Neuronal stem cell (in vitro differentiated cells): Measurements from ENCODE around the gene C2orf81.
A peak's percentile ranks its signal among the peaks of the same experiment; 100 is the strongest.

Source experiments
- DNase-seq: peaks from one replicate; pipeline ENCODE4 v3.0.0-alpha.2; 2013; ENCODE audit warnings: low spot score
- H2AFZ ChIP-seq: one replicate; pipeline ENCODE4 v1.6.1; 2013; ENCODE audit warnings: mild to moderate bottlenecking, low read length, inconsistent platforms
- H2AK5ac ChIP-seq: 2 replicates; pipeline ENCODE4 v1.6.1; 2013; ENCODE audit warnings: low read depth, mild to moderate bottlenecking, inconsistent platforms, low read length, moderate library complexity, mixed read lengths
- H2BK120ac ChIP-seq: 2 replicates; pipeline ENCODE4 v1.6.1; 2013; ENCODE audit warnings: low read depth, mild to moderate bottlenecking, inconsistent platforms, low read length, moderate library complexity, mixed read lengths
- H2BK12ac ChIP-seq: one replicate; pipeline ENCODE4 v1.6.1; 2013; ENCODE audit warnings: low read length, inconsistent platforms
- H2BK15ac ChIP-seq: 2 replicates; pipeline ENCODE4 v1.6.1; 2013; ENCODE audit warnings: mild to moderate bottlenecking, low read length, inconsistent platforms, mixed read lengths
- H2BK5ac ChIP-seq: one replicate; pipeline ENCODE4 v1.6.1; 2013; ENCODE audit warnings: inconsistent platforms, mild to moderate bottlenecking, low read length, moderate library complexity
- H3K14ac ChIP-seq: one replicate; pipeline ENCODE4 v1.6.1; 2013; ENCODE audit warnings: low read length, inconsistent platforms
- H3K18ac ChIP-seq: 2 replicates; pipeline ENCODE4 v1.6.1; 2013; ENCODE audit warnings: low read length, inconsistent platforms
- H3K23ac ChIP-seq: 2 replicates; pipeline ENCODE4 v1.6.1; 2013; ENCODE audit warnings: low read depth, mild to moderate bottlenecking, mixed read lengths, low read length, inconsistent platforms; ENCODE audit not compliant: poor library complexity
- H3K27ac ChIP-seq: replicated peaks from 3 replicates; pipeline ENCODE4 v1.5.1; 2013; ENCODE audit warnings: low read length, inconsistent platforms
- H3K27me3 ChIP-seq, 3 experiments: 2 replicates each; pipeline ENCODE4 v1.6.1; 2013; ENCODE audit warnings: low read length in 3 of 3, mild to moderate bottlenecking in 2 of 3, inconsistent platforms in 1 of 3, low read depth in 1 of 3, mixed read lengths in 1 of 3, moderate library complexity in 1 of 3; ENCODE audit not compliant: control insufficient read depth in 3 of 3, insufficient read depth in 3 of 3
- H3K36me3 ChIP-seq, 2 donors: replicated peaks in 1 of 2; 2 replicates each; pipeline ENCODE4 v1.6.1; 2013; ENCODE audit warnings: low read length in 2 of 2; ENCODE audit not compliant: control insufficient read depth in 2 of 2, insufficient read depth in 2 of 2
- H3K4ac ChIP-seq: 2 replicates; pipeline ENCODE4 v1.6.1; 2013; ENCODE audit warnings: inconsistent platforms, mild to moderate bottlenecking, low read length, moderate library complexity
- H3K4me1 ChIP-seq, 2 donors: 1 replicate in 1 of 2; 2 replicates in 1 of 2; pipeline ENCODE4 v1.6.1; 2013; ENCODE audit warnings: low read length in 2 of 2, low read depth in 1 of 2; ENCODE audit not compliant: control insufficient read depth in 2 of 2, insufficient read depth in 1 of 2
- H3K4me2 ChIP-seq: one replicate; pipeline ENCODE4 v1.6.1; 2013; ENCODE audit warnings: mild to moderate bottlenecking, low read length, inconsistent platforms; ENCODE audit not compliant: insufficient read depth, poor library complexity, severe bottlenecking
- H3K4me3 ChIP-seq, 2 donors: 2 replicates each; pipeline ENCODE4 v1.5.1; 2013; ENCODE audit warnings: low read length in 2 of 2, mild to moderate bottlenecking in 2 of 2, inconsistent platforms in 1 of 2, moderate library complexity in 1 of 2
- H3K79me1 ChIP-seq: one replicate; pipeline ENCODE4 v1.6.1; 2013; ENCODE audit warnings: low read depth, mild to moderate bottlenecking, inconsistent platforms, low read length, moderate library complexity
- H3K9ac ChIP-seq: one replicate; pipeline ENCODE4 v1.6.1; 2013; ENCODE audit warnings: mild to moderate bottlenecking, low read depth, low read length, inconsistent platforms; ENCODE audit not compliant: poor library complexity
- H3K9me3 ChIP-seq, 2 donors: replicated peaks in 1 of 2; 2 replicates each; pipeline versions ENCODE3 to v1.6.1; 2013; ENCODE audit warnings: low read length in 2 of 2, mild to moderate bottlenecking in 2 of 2, inconsistent platforms in 1 of 2, low read depth in 1 of 2, mixed read lengths in 1 of 2, moderate library complexity in 1 of 2; ENCODE audit not compliant: control insufficient read depth in 2 of 2, insufficient read depth in 1 of 2
- H4K8ac ChIP-seq: one replicate; pipeline ENCODE4 v1.6.1; 2013; ENCODE audit warnings: low read depth, mild to moderate bottlenecking, inconsistent platforms, low read length, moderate library complexity
- H4K91ac ChIP-seq: one replicate; pipeline ENCODE4 v1.6.1; 2013; ENCODE audit warnings: low read length, low read depth, mild to moderate bottlenecking, inconsistent platforms; ENCODE audit not compliant: poor library complexity
- WGBS, 2 donors: extraction: QIAGEN DNeasy Blood & Tissue Kit; methylation state at CpG; one replicate each; pipeline ENCODE4 v1.1.7; 2013; ENCODE audit warnings: missing lambda C conversion rate in 2 of 2, mixed read lengths in 1 of 2; ENCODE audit not compliant: insufficient read length in 2 of 2, insufficient replicate concordance in 1 of 2; ENCODE audit errors: extremely low coverage in 2 of 2; 5-methylcytosine and 5-hydroxymethylcytosine counted together

The C2orf81 gene

GRCh38 chr2:74390606-74391005 lies 30.8 kb downstream of the C2orf81 start:
- peaks cover 4 to 11% of the 10 kb centered on the region in 2 donors for H3K4me1 ChIP-seq
- H2BK120ac ChIP-seq = no peak overlapping the region
- H4K91ac ChIP-seq = no peak overlapping the region
- no peak overlapping the region for H4K8ac ChIP-seq
- no CpG with 5 or more reads among the region's 5 CpGs for WGBS, 2 donors
- H3K9me3 ChIP-seq = no peaks in the 10 kb centered on the region
- H3K4ac ChIP-seq = no peak overlapping the region
- DNase-seq = no peak
- H3K36me3 ChIP-seq = peaks cover 0 to 5% of the 10 kb centered on the region in 2 donors
- H2AFZ ChIP-seq = no peak overlapping the region
- no peak overlapping the region for H2BK5ac ChIP-seq
- H3K4me2 ChIP-seq = peak overlapping the region; percentile 29
- H2AK5ac ChIP-seq = no peak overlapping the region
- no peak overlapping the region for H3K27ac ChIP-seq
- no peak overlapping the region for H3K14ac ChIP-seq
- no peak overlapping the region for H3K23ac ChIP-seq
- no peaks in the 10 kb centered on the region for H3K27me3 ChIP-seq
- H2BK12ac ChIP-seq = no peak overlapping the region
- no peak overlapping the region for H3K9ac ChIP-seq
- H3K79me1 ChIP-seq = peaks cover 1% of the 10 kb centered on the region
- peak overlapping the region in 1 of 2 donors; percentile 65 for H3K4me3 ChIP-seq
- H2BK15ac ChIP-seq = no peak overlapping the region
- H3K18ac ChIP-seq = no peak overlapping the region

DNA sequence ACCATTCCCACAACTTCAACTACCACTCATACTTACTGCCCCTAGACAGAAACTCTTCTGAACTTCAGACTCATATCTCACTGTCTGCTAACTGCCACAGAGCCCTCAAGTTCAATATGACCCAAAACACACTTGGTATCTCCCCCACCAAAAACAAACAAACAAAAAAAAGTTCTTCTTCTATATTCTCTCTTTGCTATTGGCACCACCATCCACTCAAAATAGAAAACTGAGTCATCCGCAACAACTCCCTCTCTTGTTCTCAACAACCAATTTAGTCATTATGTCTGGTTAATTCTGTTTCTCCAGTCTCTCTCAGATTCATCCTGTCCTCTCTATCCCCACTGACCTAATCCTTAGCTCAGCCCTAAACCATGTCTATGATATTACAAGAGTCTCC lies 34.1 kb downstream of the C2orf81 start:
- Histone ChIP-seq H3K18ac (no peak overlapping the region), H2AK5ac (no peak overlapping the region), H2AFZ (no peak overlapping the region), H3K4me1 (peaks cover 4 to 18% of the 10 kb centered on the region in 2 donors), H2BK12ac (no peak overlapping the region), H3K79me1 (peaks cover 1% of the 10 kb centered on the region), H3K27ac (no peak overlapping the region), H3K4ac (no peak overlapping the region), H4K8ac (no peak overlapping the region), H3K4me2 (no peak overlapping the region), H3K14ac (no peak overlapping the region), H4K91ac (no peak overlapping the region), H3K9me3 (no peaks in the 10 kb centered on the region), H2BK15ac (no peak overlapping the region), H3K4me3 (no peak overlapping the region), H2BK5ac (no peak overlapping the region), H3K27me3 (no peaks in the 10 kb centered on the region), H3K9ac (no peak overlapping the region), H3K36me3 (peaks cover 8 to 30% of the 10 kb centered on the region in 2 donors), H3K23ac (no peak overlapping the region), H2BK120ac (no peak overlapping the region)
- WGBS, 2 donors = no CpG with 5 or more reads among the region's 1 CpG
- DNase-seq = no peak

- Histone ChIP-seq H4K8ac (no peak overlapping the region), H3K79me1 (no peaks in the 10 kb centered on the region), H2BK120ac (no peak overlapping the region), H2BK5ac (no peak overlapping the region), H3K18ac (no peak overlapping the region), H3K4me3 (no peak overlapping the region), H3K4me2 (no peak overlapping the region), H2BK15ac (no peak overlapping the region), H3K9me3 (no peaks in the 10 kb centered on the region), H2AK5ac (no peak overlapping the region), H2AFZ (no peak overlapping the region), H3K14ac (no peak overlapping the region), H3K27me3 (no peaks in the 10 kb centered on the region), H3K36me3 (peaks cover 8 to 30% of the 10 kb centered on the region in 2 donors), H3K27ac (no peak overlapping the region), H3K23ac (no peak overlapping the region), H2BK12ac (no peak overlapping the region), H3K4me1 (peaks cover 5 to 13% of the 10 kb centered on the region in 2 donors), H4K91ac (no peak overlapping the region), H3K9ac (no peak overlapping the region), H3K4ac (no peak overlapping the region)
- WGBS, 2 donors = no CpG with 5 or more reads among the region's 8 CpGs
- DNase-seq = no peak
These were observed 36.0 kb downstream of the C2orf81 start for GRCh38 chr2:74385396-74385795.

GRCh38 chr2:74384051-74384450 lies 37.4 kb downstream of the C2orf81 start:
- Histone ChIP-seq H3K4me1 (peaks cover 14 to 16% of the 10 kb centered on the region in 2 donors), H2BK120ac (no peak overlapping the region), H3K27me3 (no peaks in the 10 kb centered on the region), H2AK5ac (no peak overlapping the region), H3K79me1 (peaks cover 8% of the 10 kb centered on the region), H3K36me3 (peaks cover 8 to 30% of the 10 kb centered on the region in 2 donors), H2BK15ac (no peak overlapping the region), H3K9ac (no peak overlapping the region), H2BK12ac (no peak overlapping the region), H3K18ac (no peak overlapping the region), H2AFZ (no peak overlapping the region), H4K91ac (no peak overlapping the region), H3K14ac (no peak overlapping the region), H3K4me3 (no peak overlapping the region), H3K27ac (no peak overlapping the region), H3K9me3 (no peaks in the 10 kb centered on the region), H3K4me2 (no peak overlapping the region), H3K4ac (no peak overlapping the region), H4K8ac (no peak overlapping the region), H2BK5ac (no peak overlapping the region), H3K23ac (no peak overlapping the region)
- DNase-seq = no peak
- no CpG with 5 or more reads among the region's 3 CpGs for WGBS, 2 donors
